HG02678 (cell line): ENCODE data around the gene BORCS5.
A peak's percentile ranks its signal among the peaks of the same experiment; 100 is the strongest.
"Not testable (repeated sequence)": the region's sequence is repeated elsewhere in the genome, so short reads cannot be mapped to it uniquely, and the experiment has no call there.

ENCODE experiments used
- ATAC-seq: cut with Tn5 transposase; IDR thresholded peaks from one replicate; pipeline ENCODE4 v1.9.1; 2021; ENCODE audit warnings: mild to moderate bottlenecking, moderate library complexity; ENCODE audit not compliant: unreplicated experiment

Gene BORCS5

DNA sequence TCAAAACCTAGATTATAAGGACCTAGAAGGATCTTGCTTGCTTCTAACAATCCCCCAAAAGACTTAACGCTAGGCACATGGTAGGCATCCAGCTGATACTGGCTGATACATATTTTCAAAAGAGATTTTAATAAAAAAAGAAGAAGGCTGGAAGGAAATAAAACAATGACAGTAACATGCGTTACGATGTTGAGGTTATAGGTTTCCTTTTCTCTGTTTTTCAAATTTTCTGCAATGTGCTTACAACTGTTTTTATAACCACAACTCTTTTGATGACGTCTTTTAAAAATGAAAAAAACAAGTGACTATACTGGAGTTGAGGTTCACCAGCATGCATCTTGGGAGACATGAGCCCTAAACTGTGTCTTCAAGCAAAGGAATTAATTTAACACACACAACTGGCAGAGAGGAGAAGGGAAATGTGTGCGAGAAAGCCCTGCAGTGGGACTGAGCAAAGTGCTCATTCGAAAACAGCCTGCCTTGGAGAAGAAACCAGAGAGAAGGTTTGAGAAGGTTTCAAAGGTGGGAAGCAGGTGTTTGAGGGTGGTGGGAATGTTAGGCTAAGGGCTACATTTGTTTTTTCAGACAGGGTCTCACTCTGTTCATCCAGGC lies 125.4 kb downstream of the BORCS5 start:
- no peak for ATAC-seq

DNA sequence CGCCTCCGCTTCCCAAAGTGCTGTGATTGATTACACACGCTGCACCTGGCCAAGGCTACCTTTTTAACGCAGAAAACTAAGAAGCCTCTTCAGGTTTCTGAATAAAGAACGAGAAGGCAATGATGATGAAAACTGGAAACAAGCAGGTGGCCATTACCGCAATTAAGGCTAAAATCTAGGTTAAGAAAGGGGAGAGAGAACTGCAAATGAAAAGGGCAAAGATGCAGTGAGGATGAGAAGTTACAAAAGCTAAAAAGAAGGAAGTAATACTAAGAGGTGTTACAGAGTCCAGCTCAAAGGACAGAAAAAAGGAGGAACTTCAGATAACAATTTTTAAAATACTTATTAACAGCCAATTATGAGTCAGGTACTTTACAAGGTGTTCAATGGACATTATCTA lies 126.1 kb downstream of the BORCS5 start:
- peak; percentile 43 for ATAC-seq

DNA sequence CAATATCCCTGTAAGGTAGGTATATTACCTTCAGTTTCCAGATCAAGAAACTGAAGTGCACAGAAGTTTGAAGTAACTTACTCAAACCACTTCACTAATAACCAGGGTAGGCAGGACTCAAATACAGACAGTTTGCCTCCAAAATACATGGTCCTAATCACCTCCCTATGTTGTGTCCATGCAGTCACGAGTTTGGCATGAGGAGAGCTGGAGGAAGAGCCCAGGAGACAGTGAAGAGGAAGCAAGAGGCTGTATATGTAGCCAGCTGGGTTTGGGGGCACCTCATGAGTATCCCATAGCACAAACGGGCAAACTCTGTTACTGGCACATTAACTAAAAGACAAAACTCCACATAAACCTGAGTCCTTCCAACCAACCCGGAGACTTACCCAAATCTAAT lies 126.6 kb downstream of the BORCS5 start:
- ATAC-seq = no peak

DNA sequence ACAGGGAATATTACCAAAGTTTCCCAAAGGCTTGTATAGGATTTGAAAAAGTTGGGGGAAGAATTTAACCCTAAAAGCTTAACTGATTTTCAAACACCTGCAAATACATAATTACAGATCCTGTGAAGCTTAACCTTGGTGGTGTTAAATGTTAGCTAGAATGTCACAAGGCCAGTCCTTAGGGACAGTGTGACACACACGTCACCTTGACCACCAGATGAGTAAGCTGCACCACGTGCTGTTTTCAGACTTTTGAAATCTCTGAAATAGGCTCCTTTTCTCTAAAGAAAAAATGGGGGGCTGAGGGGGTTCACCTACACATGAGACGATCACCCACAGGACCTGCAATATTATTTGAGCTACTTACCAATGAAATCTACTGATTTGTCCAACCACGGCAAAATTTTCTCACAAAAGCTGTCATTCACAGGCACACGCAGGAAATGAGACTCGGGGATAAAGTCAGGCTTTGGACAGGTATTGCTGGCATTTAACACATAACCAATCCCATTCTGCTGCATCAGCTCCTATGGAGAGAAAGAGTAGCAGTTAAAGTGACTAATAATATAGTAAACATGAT lies 129.9 kb downstream of the BORCS5 start:
- peak; percentile 84 for ATAC-seq

DNA sequence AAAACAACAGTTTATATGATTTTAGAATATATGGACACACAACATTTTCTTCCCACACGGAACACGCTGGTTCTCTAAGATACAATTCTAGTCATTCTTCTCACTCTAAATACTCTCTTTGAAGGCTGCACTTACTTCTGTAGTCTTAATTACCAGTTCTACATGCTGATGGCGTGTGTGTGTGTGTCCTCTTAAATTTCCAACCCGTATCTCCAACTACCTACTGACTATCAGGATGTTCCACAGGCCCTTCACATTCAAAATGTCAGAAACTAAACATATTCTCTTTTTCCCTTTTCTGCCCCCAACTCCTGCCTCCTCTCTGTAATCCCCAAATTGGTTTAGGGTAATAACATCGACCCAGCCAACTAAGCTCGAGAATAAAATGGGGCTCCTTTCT lies 130.6 kb downstream of the BORCS5 start:
- no peak for ATAC-seq

DNA sequence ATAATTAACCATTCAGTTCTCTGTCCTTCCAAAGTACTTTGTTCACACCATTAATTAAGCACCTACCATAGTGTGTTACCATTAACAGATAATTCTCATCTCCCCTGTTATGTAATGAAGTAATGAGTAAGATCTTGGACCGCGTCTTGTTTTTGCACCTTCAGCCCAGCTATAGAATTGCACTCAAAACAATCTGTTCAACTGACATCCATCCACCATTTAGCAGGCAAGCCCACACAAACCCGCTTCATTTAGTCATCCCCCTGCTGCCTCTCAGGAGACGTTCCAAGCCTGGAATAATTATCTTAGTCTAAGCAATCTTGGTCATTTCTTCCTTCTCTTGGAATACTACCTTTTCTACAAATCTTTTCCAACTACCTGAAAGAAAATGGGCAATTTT lies 131.4 kb downstream of the BORCS5 start:
- no peak for ATAC-seq

DNA sequence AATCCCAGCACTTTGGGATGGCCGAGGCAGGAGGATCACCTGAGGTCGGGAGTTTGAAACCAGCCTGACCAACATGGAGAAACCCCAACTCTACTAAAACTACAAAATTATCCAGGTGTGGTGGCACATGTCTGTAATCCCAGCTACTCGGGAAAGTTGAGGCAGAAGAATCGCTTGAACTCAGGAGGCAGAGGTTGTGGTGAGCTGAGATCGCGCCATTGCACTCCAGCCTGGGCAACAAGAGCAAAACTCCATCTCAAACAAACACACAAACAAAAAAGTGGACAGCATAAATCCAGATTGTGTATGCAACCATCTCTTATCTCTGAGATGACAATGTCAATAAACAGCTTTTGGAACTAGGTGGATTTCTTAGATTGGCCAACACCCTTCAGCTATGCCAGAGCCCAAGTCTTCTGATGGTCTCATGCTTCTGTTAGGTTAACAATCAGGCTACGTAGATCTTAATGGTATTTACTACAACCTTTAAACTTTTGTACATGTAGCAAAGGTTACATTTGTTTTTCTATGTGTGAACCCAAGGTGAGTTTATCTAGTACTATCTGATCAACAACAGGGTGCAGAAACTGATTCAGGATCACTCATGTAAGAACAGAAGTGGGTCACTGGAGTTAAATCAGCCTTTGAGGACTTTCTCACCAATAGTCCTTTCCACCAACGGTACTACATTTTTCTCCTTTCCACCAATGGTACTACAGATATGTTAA lies 132.1 kb downstream of the BORCS5 start:
- ATAC-seq = no peak

DNA sequence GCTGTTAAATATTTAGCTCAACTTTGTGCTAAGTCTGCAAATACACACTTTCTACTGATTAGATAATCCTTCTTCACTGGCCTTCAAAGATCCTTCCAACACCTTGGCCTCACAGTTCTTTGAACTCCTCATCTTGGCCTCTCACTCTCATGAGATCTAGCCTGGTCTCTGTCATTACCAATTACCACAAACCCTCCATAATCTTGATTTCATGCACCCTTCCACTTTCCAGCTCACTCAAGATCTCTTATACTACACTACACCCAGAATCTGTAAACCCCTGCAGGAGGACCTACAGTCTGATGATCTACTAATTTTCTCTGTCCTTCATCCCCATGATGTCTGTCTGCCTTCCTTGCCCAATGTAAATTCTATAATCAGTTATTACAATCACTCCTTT lies 134.7 kb downstream of the BORCS5 start:
- ATAC-seq = no peak

DNA sequence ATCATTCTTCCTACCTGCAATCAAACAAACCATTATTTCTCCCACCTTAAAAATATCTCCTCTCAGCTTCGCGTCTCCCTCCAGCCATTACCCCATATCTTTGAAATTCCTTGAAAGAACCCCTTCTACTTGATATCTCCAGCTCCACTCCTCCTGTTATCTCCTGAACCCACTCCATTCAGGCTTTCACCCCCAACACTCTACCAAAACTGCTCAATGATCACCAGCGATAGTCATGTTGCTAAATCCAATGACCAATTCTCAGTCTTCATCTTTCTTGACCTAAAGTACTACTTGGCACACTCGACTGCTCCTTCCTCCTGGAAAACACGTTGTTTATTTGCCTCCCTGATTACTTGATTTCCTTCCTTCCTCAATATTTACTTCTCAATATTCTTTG lies 135.7 kb downstream of the BORCS5 start:
- no peak for ATAC-seq

DNA sequence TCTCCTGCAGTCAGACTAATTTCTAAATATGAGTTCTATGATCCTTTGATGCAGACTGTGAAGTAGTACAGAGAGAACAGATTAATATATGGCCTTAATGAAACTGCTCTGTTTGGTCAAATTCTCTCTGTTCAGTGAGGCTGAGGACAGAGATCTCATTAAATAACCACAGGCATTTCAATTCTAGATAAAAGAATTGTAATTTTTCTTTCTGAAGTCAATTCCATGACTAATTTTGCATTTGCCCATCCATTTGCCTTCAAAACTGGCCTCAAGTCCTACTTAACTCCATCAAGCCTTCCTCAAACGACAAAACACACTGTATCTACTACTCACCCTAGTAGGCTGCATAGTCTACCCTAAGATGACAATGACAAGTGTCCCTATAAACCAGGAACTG lies 138.7 kb downstream of the BORCS5 start:
- ATAC-seq = no peak

DNA sequence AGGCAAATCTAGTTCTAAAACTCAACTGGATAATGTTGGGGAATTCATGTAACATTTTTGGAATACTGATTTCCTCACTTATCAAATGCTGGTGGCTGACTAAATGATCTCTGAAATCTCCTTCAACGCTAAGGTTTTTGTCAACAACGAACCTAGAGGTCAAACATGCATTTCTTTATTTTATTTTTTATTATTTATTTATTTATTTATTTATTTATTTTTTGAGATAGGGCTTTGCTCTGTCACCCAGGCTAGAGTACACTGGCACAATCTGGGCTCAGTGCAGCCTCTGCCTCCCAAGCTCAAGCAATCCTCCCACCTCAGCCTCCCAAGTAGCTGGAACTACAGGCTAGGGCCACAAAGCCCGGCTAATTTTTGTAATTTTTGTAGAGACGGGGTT lies 141.3 kb downstream of the BORCS5 start:
- ATAC-seq = no peak

DNA sequence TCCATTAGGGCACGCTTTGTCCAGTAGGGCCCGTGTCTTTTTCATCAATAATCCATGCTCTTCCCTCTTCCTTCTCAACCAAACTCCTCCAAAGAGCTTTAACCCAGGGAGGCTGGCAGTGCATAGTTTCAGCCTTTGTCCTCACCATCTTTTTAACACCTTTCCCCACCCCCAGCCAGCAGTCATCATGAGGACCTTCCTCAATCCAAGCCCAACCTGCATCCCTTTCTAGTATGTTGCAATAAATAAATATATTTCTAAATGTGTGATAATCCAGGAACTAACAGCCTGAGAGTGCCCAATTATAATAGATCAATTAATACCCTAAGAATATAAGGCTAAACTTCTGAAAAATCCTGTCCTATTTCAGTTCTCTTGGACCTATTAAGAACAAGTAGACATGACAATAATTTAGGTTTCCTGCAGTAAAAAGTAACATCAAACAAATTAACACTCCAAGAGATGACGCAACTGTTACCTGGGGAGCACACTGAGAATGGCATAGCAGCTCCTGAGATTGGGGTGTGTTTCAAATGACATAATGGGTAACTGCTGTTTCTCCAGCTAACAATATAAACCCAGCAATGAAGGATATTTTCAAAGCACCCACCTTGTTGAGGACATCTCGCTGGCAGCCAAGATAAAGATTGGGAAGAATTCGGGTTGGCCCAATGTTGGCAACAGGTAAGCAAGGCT lies 143.2 kb downstream of the BORCS5 start:
- ATAC-seq = no peak

DNA sequence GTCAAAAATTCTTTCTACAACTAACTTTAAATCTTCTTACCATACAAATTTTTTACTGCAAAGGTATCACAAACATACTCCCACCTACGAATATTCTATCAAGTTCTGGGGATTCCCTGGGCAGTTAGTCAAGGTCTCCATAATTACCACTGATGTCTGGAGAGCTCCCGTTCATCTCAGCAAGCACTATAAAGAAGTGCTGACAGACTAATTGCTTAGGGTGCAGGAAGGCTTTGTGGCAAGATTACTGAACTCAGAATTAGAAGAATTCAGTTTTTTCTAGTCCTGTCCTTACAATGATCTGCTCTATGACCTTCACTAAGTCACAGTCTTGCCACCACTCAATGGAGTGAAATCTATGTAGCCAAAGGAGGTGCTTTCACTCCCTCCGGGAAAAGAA lies 144.2 kb downstream of the BORCS5 start:
- ATAC-seq = no peak

DNA sequence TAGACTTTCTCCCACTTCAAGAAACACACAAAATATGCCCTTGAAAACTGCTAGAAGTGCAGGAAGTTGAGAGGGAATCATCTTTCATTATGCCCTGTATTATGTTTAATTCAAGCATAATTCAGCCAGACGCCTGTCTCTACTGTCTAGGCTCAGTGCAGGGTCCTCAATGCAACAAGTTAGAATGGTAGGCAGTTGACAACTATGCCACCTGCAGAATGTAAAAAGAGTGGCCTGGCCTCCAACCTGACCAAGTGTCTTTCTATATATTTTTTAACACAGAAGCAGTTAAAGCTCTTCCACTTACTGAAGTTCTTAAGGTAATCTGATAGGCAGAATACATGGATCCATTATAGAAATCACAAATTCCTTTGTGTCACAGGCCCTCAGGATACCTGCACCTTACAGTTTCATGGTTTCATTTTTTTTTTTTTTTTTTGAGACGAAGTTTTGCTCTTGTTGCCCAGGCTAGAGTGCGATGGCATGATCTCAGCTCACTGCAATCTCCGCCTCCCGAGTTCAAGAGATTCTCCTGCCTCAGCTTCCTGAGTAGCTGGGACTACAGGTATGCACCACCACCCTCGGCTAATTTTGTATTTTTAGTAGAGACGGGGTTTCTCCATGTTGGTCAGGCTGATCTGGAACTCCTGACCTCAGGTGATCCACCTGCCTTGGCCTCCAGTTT lies 145.4 kb downstream of the BORCS5 start:
- ATAC-seq = not testable (repeated sequence)

DNA sequence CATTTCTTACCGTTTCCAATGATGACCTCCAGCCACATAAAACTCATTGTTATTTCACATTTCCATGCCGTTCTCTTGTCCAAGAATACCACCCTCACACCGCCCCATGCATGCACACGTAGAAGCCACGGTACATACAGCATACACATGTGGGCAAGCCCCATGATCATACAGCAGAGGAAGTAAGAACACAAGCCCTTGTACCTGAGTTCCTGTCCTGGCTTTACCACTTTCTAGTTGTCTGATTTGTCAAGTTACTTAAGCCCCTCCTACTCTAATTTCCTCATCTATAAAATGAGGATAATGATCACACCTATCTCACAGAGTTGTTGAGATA lies 145.9 kb downstream of the BORCS5 start:
- no peak for ATAC-seq

DNA sequence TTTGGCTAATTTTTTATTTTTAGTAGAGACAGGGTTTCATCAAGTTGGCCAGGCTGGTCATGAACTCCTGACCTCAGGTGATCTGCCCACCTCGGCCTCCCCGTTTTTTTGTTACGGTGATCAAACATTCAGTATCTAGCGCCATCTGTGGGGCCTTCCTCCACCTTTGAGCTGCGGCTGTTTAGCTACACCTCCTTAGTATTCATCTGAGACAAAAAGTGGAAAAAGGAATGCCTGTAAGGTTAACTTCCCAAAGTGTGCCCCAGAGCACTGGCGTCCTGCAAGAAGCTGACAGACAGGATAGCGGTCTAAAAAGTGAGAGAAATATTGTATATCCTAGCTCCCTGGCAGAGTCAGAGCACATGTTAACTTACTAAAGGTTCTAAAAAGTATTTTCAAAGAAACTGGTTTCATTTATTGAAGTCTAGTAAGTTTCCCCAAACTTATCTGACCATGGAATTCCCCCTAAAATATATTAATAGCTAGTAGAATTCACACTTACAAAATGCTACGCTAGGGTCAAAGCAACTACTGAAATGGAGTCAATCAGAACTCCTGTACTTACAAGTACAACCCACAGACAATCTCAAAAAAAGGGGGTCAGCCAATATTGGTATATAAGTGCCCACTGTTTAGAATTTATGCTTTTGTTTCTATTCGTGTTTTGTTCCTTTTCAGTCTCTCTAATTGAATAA lies 146.7 kb downstream of the BORCS5 start:
- no peak for ATAC-seq

DNA sequence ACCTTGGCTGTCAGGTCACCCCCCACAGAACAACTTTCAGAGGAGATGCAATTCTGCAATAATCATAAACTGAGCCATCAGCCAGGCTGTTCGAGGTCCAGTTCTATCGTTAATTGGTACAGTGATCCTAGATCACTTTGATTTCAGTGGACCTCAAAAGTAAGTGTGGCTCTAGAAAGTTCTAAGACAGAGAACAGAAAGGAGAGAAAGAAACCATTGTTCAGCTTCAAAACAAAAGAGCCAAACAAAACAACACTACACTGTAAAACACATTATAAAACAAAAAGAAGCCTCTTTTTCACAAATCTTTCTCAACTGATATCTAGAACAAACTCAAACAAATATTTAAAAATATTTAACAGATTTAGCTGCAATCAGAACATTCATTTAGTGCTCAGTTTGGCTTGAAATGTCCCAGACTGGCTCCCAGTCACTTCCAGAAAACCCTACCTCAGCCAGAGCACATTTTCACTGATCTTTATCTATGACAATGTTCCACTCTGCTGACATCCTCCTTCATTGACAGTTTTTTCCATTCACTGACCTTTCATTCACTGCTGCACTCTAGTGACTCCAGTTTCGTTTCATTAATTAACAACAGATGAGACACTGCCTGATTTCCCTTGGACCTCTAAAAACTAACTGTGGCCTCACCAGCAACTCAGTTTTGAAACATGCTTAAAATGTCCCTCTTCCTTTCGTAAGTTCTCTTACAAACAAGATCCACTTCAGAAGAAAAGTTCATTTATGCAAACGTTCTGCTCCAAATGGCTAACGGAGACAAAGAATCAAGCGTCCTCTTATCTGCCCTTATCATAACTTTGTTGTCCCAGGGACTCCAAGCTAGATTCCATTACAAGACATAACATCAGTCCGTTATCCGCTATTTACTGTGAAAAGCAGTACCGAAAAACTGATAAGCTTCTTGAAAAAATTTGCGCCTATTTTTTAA lies 148.9 kb downstream of the BORCS5 start:
- ATAC-seq = peak; percentile 82

DNA sequence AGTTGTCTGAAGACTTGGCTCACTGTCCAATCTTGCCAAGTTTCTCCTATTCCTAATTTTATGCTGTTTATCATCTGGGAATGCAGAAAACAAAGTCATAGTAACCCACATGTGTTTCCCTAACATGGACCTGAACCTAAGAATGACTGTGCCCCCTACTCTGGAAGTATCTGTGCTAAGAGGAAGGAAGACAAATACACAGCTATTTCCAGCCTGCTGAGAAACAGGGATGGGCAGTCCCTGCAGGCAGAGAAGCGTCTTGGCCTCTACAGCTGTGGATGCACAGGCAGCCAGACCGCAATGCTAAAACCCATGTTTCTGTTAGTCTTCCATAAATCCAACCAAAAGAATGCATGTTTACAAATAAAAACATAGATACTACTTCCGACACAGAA lies 149.6 kb downstream of the BORCS5 start:
- ATAC-seq = no peak

DNA sequence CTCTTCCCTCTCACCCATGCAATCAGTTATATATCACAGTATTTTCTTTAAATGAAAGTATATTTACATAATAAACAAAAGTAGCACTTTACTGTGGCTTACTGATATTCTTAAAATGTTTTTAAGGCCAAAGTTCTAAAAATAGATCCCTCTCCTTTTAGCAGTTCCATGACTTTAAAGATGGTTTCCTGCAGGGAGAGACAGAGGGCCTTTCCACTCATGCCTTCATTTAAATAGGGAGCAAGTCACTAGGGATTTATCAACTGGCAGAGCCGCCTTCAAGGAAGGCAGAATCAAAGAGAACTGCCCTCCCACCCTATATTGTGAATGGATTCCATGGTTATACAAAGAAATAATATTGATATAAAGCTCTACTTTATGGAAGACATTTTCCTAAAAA lies 150.2 kb downstream of the BORCS5 start:
- no peak for ATAC-seq

DNA sequence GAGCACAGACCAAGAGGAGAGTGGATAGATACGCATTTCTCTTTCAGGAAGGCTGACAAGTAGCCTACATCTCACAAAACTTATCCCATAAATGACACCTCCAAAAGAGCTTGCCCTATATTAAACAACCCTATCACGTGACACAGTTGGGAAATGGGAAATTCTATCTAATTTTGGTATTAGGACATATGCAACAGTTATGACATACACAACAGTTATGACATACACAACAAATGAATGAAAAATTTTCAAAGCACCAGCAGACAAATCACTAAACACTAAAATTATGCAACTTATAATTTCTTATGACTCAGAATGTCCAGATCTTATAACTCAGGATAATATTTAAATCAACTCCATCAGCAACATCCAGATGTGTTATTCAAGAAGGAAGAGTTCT lies 151.7 kb downstream of the BORCS5 start:
- no peak for ATAC-seq
